GM23248 (cell line): ENCODE data around the gene CYB5D1. TPM values are rescaled to one million over a fixed set of nuclear protein-coding genes. Genes with fewer than 3 reads are reported as not detected.

ENCODE experiments used
- DNase-seq: peaks from one replicate; pipeline ENCODE4 v3.0.0-alpha.2; 2015
- H2AFZ ChIP-seq: fragments of 200-600 bp; sonication (generic); 2 replicates; pipeline ENCODE4 v1.6.1; 2016; ENCODE audit warnings: antibody characterized with exemption
- H3F3A ChIP-seq: fragments of 200-600 bp; sonication (generic); 2 replicates; pipeline ENCODE4 v1.6.1; 2016; ENCODE audit warnings: mild to moderate bottlenecking, antibody characterized with exemption, mixed run types; ENCODE audit not compliant: insufficient read depth
- H3K27ac ChIP-seq: fragments of 200-600 bp; sonication (generic); 2 replicates; pipeline ENCODE4 v1.5.1; 2016; ENCODE audit warnings: mild to moderate bottlenecking
- H3K27me3 ChIP-seq: fragments of 200-600 bp; sonication (generic); replicated peaks from 2 replicates; pipeline ENCODE4 v1.6.1; 2016; ENCODE audit warnings: mild to moderate bottlenecking; ENCODE audit not compliant: insufficient read depth
- H3K36me3 ChIP-seq: fragments of 200-600 bp; sonication (generic); 2 replicates; pipeline ENCODE4 v1.6.1; 2016; ENCODE audit warnings: low read depth, mild to moderate bottlenecking
- H3K4me1 ChIP-seq: fragments of 200-600 bp; sonication (generic); 2 replicates; pipeline ENCODE4 v1.6.1; 2016; ENCODE audit warnings: mild to moderate bottlenecking; ENCODE audit not compliant: insufficient read depth
- H3K4me2 ChIP-seq: fragments of 200-600 bp; sonication (generic); one replicate; pipeline ENCODE4 v1.6.1; 2016; ENCODE audit warnings: mild to moderate bottlenecking; ENCODE audit not compliant: unreplicated experiment
- H3K4me3 ChIP-seq: fragments of 200-600 bp; sonication (generic); 2 replicates; pipeline ENCODE4 v1.5.1; 2016; ENCODE audit warnings: mild to moderate bottlenecking
- H3K79me2 ChIP-seq: fragments of 200-600 bp; sonication (generic); 2 replicates; pipeline ENCODE4 v1.6.1; 2016; ENCODE audit warnings: mild to moderate bottlenecking; ENCODE audit not compliant: insufficient read depth
- H3K9ac ChIP-seq: fragments of 200-600 bp; sonication (generic); 2 replicates; pipeline ENCODE4 v1.6.1; 2016; ENCODE audit warnings: mild to moderate bottlenecking
- H3K9me2 ChIP-seq: fragments of 200-600 bp; sonication (generic); 2 replicates; pipeline ENCODE4 v1.6.1; 2016; ENCODE audit warnings: mixed run types, mild to moderate bottlenecking, moderate library complexity; ENCODE audit not compliant: insufficient read depth
- H3K9me3 ChIP-seq: fragments of 200-600 bp; sonication (generic); one replicate; pipeline ENCODE4 v1.6.1; 2017; ENCODE audit warnings: low read depth
- H4K20me1 ChIP-seq: fragments of 200-600 bp; sonication (generic); 2 replicates; pipeline ENCODE4 v1.6.0; 2016; ENCODE audit not compliant: insufficient read depth
- EZH2 ChIP-seq: fragments of 200-600 bp; sonication (generic); IDR thresholded peaks from 2 replicates; pipeline ENCODE4 v1.6.1; 2018; ENCODE audit warnings: antibody characterized with exemption, mild to moderate bottlenecking; ENCODE audit not compliant: insufficient read depth, poor library complexity, severe bottlenecking
- EZH2phosphoT487 ChIP-seq: fragments of 200-600 bp; sonication (generic); IDR thresholded peaks from 2 replicates; pipeline ENCODE4 v1.6.1; 2018; ENCODE audit warnings: antibody characterized with exemption, moderate library complexity, mild to moderate bottlenecking, low read depth; ENCODE audit not compliant: insufficient read depth
- WGBS, 2 experiments: methylation state at CpG; one replicate each; pipeline ENCODE4 v1.1.6; 2015 to 2017; ENCODE audit warnings: low lambda C conversion rate in 2 of 2, low coverage in 1 of 2; ENCODE audit errors: missing lambda C conversion rate in 2 of 2; 5-methylcytosine and 5-hydroxymethylcytosine counted together
- in situ Hi-C: fragments of 300-500 bp; cut with MboI; formaldehyde crosslinking; loops from 2 replicates; pipeline ENCODE4 v1.15.0; 2020
- polyA plus RNA-seq: library from polyadenylated mRNA; unstranded; fragments of >200 nt; fragmentation: Nextera tagmentation; extraction: Ambion mirVana; gene quantifications from 2 replicates; pipeline ENCODE4 v1.2.1, GENCODE V29; 2016
- total RNA-seq: library from RNA; depleted of rRNA; stranded (reverse); fragments of >200 nt; shearing (Covaris generic); gene quantifications from 2 replicates; pipeline ENCODE4 v1.2.3, GENCODE V29; 2014

Gene CYB5D1
- total and polyA plus RNA-seq, 2 experiments from 2014 or later, result 9.9 to 11.0 TPM

DNA sequence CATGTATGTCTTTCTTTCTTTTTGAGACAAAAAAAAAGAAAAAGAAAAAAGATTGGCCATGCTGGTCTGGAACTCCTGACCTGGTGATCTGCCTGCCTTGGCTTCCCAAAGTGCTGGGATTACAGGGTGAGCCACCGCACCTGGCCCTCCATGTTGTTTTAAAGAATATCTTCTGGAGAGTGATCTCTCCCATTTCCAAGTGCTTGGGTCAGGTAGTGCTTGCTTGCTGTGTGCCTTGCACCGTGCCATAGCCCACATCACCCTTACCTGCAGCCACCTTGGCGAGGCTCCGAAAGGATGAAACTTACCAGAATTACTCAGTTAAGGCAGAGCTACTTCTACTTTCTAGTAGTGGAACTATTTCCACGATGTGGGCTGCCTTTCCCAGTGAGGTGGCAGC, 42.8 kb upstream of the CYB5D1 start:
- H3K4me1 ChIP-seq, result no peaks in the 10 kb centered on the region
- H3K4me2 ChIP-seq, result no peak overlapping the region
- 79 to 88% methylated on average over 5 of the region's 5 CpGs for WGBS, 2 experiments
- in situ Hi-C loops, result no loop called here
- H3K27ac ChIP-seq, result no peak overlapping the region
- H3F3A ChIP-seq, result no peaks in the 10 kb centered on the region
- no peak overlapping the region for H2AFZ ChIP-seq
- DNase-seq, result no peak
- no peaks in the 10 kb centered on the region for H3K9me2 ChIP-seq
- H3K4me3 ChIP-seq, result no peak overlapping the region
- no peak for TF ChIP-seq EZH2
- TF ChIP-seq EZH2phosphoT487, result no peak
- H4K20me1 ChIP-seq, result no peaks in the 10 kb centered on the region
- H3K9me3 ChIP-seq, result no peaks in the 10 kb centered on the region
- H3K27me3 ChIP-seq, result peaks cover 4% of the 10 kb centered on the region
- H3K79me2 ChIP-seq, result no peaks in the 10 kb centered on the region
- H3K36me3 ChIP-seq, result no peaks in the 10 kb centered on the region
- no peak overlapping the region for H3K9ac ChIP-seq

- Histone ChIP-seq H3K9me2 (no peaks in the 10 kb centered on the region), H3K27ac (no peak overlapping the region), H3K27me3 (peaks cover 4% of the 10 kb centered on the region), H3K4me3 (no peak overlapping the region), H3F3A (no peaks in the 10 kb centered on the region), H3K4me1 (no peaks in the 10 kb centered on the region), H3K9me3 (no peaks in the 10 kb centered on the region), H3K9ac (no peak overlapping the region), H4K20me1 (no peaks in the 10 kb centered on the region), H3K79me2 (no peaks in the 10 kb centered on the region), H3K4me2 (no peak overlapping the region), H2AFZ (no peak overlapping the region), H3K36me3 (no peaks in the 10 kb centered on the region)
- DNase-seq, result no peak
- WGBS, 2 experiments, result 60 to 74% methylated on average over 8 to 10 of the region's 10 CpGs
- no peak for TF ChIP-seq EZH2
- no peak for TF ChIP-seq EZH2phosphoT487
- in situ Hi-C loops, result no loop called here
Measured at GRCh38 chr17:7816926-7817642, 40.7 kb upstream of the CYB5D1 start.

- no peaks in the 10 kb centered on the region for H3F3A ChIP-seq
- H4K20me1 ChIP-seq, result no peaks in the 10 kb centered on the region
- no peak overlapping the region for H2AFZ ChIP-seq
- H3K4me2 ChIP-seq, result no peak overlapping the region
- H3K9me3 ChIP-seq, result no peaks in the 10 kb centered on the region
- peaks cover 4% of the 10 kb centered on the region for H3K27me3 ChIP-seq
- no peaks in the 10 kb centered on the region for H3K4me1 ChIP-seq
- no peak overlapping the region for H3K4me3 ChIP-seq
- 65 to 78% methylated on average over 8 to 9 of the region's 9 CpGs for WGBS, 2 experiments
- H3K79me2 ChIP-seq, result no peaks in the 10 kb centered on the region
- no peak overlapping the region for H3K27ac ChIP-seq
- no peaks in the 10 kb centered on the region for H3K36me3 ChIP-seq
- H3K9me2 ChIP-seq, result no peaks in the 10 kb centered on the region
- in situ Hi-C loops, result no loop called here
- no peak for DNase-seq
- no peak for TF ChIP-seq EZH2
- TF ChIP-seq EZH2phosphoT487, result no peak
- no peak overlapping the region for H3K9ac ChIP-seq
Measured at GRCh38 chr17:7817643-7817964, 40.2 kb upstream of the CYB5D1 start.

- Histone ChIP-seq H3K9ac (no peak overlapping the region), H2AFZ (no peak overlapping the region), H3K9me2 (no peaks in the 10 kb centered on the region), H3K4me1 (no peaks in the 10 kb centered on the region), H3K9me3 (no peaks in the 10 kb centered on the region), H3K36me3 (no peaks in the 10 kb centered on the region), H3K27ac (no peak overlapping the region), H3K4me2 (no peak overlapping the region), H3K27me3 (peaks cover 4% of the 10 kb centered on the region), H4K20me1 (no peaks in the 10 kb centered on the region), H3K4me3 (no peak overlapping the region), H3K79me2 (no peaks in the 10 kb centered on the region), H3F3A (no peaks in the 10 kb centered on the region)
- DNase-seq, result no peak
- in situ Hi-C loops, result no loop called here
- TF ChIP-seq EZH2 (no peak), EZH2phosphoT487 (no peak)
- WGBS, 2 experiments, result 65 to 69% methylated on average over 10 of the region's 10 CpGs
Measured at GRCh38 chr17:7818026-7818425, 39.8 kb upstream of the CYB5D1 start.
